HCT116 (cell line): ENCODE measurements around the gene TUT1. TPM values are rescaled to one million over a fixed set of nuclear protein-coding genes. Genes with fewer than 3 reads are reported as not detected.
A peak's percentile ranks its signal among the peaks of the same experiment; 100 is the strongest.

ENCODE experiments used
- ATAC-seq: fragments of 200-7000 bp; cut with Tn5 transposase; 2 replicates; pipeline ENCODE4 v1.9.1; 2020; ENCODE audit warnings: mild to moderate bottlenecking, moderate library complexity
- BruUV-seq: library from RNA; stranded (reverse); fragments of 400-500 nt; replicated peaks from 2 replicates; lab custom pipeline; 2021; lab: Mats Ljungman, UMichigan
- CTCF ChIA-PET: fragments of 300-600 bp; sonication (Branson Sonifier 250); formaldehyde crosslinking; loops from one replicate; lab custom pipeline; 2021; ENCODE audit warnings: antibody characterized with exemption; lab: Charles Lee
- POLR2A ChIA-PET: fragments of 300-600, 350-600 bp; sonication (Branson Sonifier 250); formaldehyde crosslinking; loops from one replicate; lab custom pipeline; 2021; ENCODE audit warnings: antibody characterized with exemption; lab: Charles Lee
- RAD21 ChIA-PET, 2 experiments: fragments of 300-600 bp; sonication (Branson Sonifier 250); formaldehyde crosslinking; loops; one replicate each; lab custom pipeline; 2023; ENCODE audit warnings: low total read pairs in 2 of 2; ENCODE audit not compliant: uncharacterized antibody in 2 of 2, unreplicated experiment in 2 of 2, low non-redundant PET in 1 of 2; lab: Charles Lee
- DNase-seq: peaks from one replicate; pipeline ENCODE4 v3.0.0-alpha.2; 2010; ENCODE audit warnings: low read depth, low spot score
- H2AFZ ChIP-seq: fragments of 200-600 bp; shearing (Covaris generic), sonication (generic); 2 replicates; pipeline ENCODE4 v1.6.1; 2017; ENCODE audit warnings: low read depth, mixed run types, mixed read lengths, antibody characterized with exemption, low read length; ENCODE audit not compliant: poor library complexity, severe bottlenecking
- H3K27ac ChIP-seq: 2 replicates; pipeline ENCODE4 v1.5.1; 2012; ENCODE audit warnings: low read depth, low read length
- H3K27me3 ChIP-seq: fragments of 200-600 bp; sonication (generic); 2 replicates; pipeline ENCODE4 v1.6.1; 2016; ENCODE audit warnings: mixed run types, low read length, mixed read lengths; ENCODE audit not compliant: insufficient read depth
- H3K36me3 ChIP-seq, 2 experiments: fragments of 200-500 bp in 1 of 2; fragments of 200-600 bp in 1 of 2; sonication (Bioruptor generic) in 1 of 2; sonication (generic) in 1 of 2; 2 replicates each; pipeline versions ENCODE4 v1.5.1 to v1.6.1; 2014 to 2016; ENCODE audit warnings: low read length in 2 of 2, inconsistent platforms in 1 of 2, mixed read lengths in 1 of 2, mixed run types in 1 of 2; ENCODE audit not compliant: insufficient read depth in 2 of 2, control insufficient read depth in 1 of 2
- H3K4me1 ChIP-seq, 2 experiments: fragments of 200-600 bp in 1 of 2; sonication (generic) in 1 of 2; 2 replicates each; pipeline versions ENCODE4 v1.5.1 to v1.6.1; 2012 to 2017; ENCODE audit warnings: low read length in 2 of 2, inconsistent platforms in 1 of 2, mild to moderate bottlenecking in 1 of 2, mixed read lengths in 1 of 2, mixed run types in 1 of 2, moderate library complexity in 1 of 2; ENCODE audit not compliant: insufficient read depth in 2 of 2, control insufficient read depth in 1 of 2
- H3K4me2 ChIP-seq: fragments of 200-600 bp; sonication (generic); 2 replicates; pipeline ENCODE4 v1.6.1; 2017; ENCODE audit warnings: mixed run types, low read length, mixed read lengths
- H3K4me3 ChIP-seq, 2 experiments: fragments of 200-600 bp in 1 of 2; sonication (generic) in 1 of 2; replicated peaks in 1 of 2; 2 replicates each; pipeline ENCODE4 v1.5.1; 2011 to 2016; ENCODE audit warnings: low read length in 2 of 2, control low read depth in 1 of 2, low read depth in 1 of 2, mild to moderate bottlenecking in 1 of 2, mixed read lengths in 1 of 2, mixed run types in 1 of 2
- H3K79me2 ChIP-seq: fragments of 200-600 bp; sonication (generic); 2 replicates; pipeline ENCODE4 v1.6.1; 2017; ENCODE audit warnings: mild to moderate bottlenecking, mixed run types, low read length, moderate library complexity, mixed read lengths; ENCODE audit not compliant: insufficient read depth
- H3K9ac ChIP-seq: fragments of 200-600 bp; sonication (generic); 2 replicates; pipeline ENCODE4 v1.6.1; 2016; ENCODE audit warnings: low read length, mixed read lengths
- H3K9me2 ChIP-seq: fragments of 200-600 bp; sonication (generic), shearing (Covaris generic); 2 replicates; pipeline ENCODE4 v1.6.1; 2017; ENCODE audit warnings: mixed run types, mild to moderate bottlenecking, moderate library complexity; ENCODE audit not compliant: insufficient read depth
- H3K9me3 ChIP-seq, 2 experiments: fragments of 200-500 bp in 1 of 2; fragments of 200-600 bp in 1 of 2; sonication (Bioruptor generic) in 1 of 2; sonication (generic) in 1 of 2; 2 replicates each; pipeline ENCODE4 v1.6.1; 2014 to 2017; ENCODE audit warnings: low read length in 2 of 2, mixed read lengths in 2 of 2, inconsistent platforms in 1 of 2, low read depth in 1 of 2, mild to moderate bottlenecking in 1 of 2, mixed run types in 1 of 2, moderate library complexity in 1 of 2; ENCODE audit not compliant: control insufficient read depth in 1 of 2, insufficient read depth in 1 of 2
- H4K20me1 ChIP-seq: fragments of 200-600 bp; sonication (generic), shearing (Covaris generic); 2 replicates; pipeline ENCODE4 v1.6.1; 2017; ENCODE audit warnings: mixed run types, mild to moderate bottlenecking, moderate library complexity; ENCODE audit not compliant: insufficient read depth
- EGR1 ChIP-seq: IDR thresholded peaks from 2 replicates; pipeline ENCODE4 v1.6.1; 2012; ENCODE audit warnings: low read depth
- EZH2 ChIP-seq: fragments of 200-600 bp; sonication (generic); IDR thresholded peaks from 2 replicates; pipeline ENCODE4 v1.6.1; 2017; ENCODE audit warnings: antibody characterized with exemption, mixed run types
- EZH2phosphoT487 ChIP-seq: fragments of 200-600 bp; IDR thresholded peaks from 2 replicates; pipeline ENCODE4 v1.6.1; 2018; ENCODE audit warnings: antibody characterized with exemption, borderline replicate concordance
- FOSL1 ChIP-seq: IDR thresholded peaks from 2 replicates; pipeline ENCODE4 v1.6.1; 2012; ENCODE audit warnings: low read depth
- POLR2A ChIP-seq: IDR thresholded peaks from 2 replicates; pipeline ENCODE4 v1.7.0; 2011; ENCODE audit warnings: borderline replicate concordance; ENCODE audit not compliant: insufficient read depth, insufficient read length; ENCODE audit errors: extremely low read depth
- POLR2AphosphoS5 ChIP-seq: IDR thresholded peaks from 2 replicates; pipeline ENCODE4 v1.6.1; 2011; ENCODE audit warnings: mild to moderate bottlenecking, low read depth, low read length, moderate library complexity
- RAD21 ChIP-seq: IDR thresholded peaks from 2 replicates; pipeline ENCODE4 v1.6.1; 2012; ENCODE audit warnings: low read depth, mild to moderate bottlenecking
- SIN3A ChIP-seq: IDR thresholded peaks from 2 replicates; pipeline ENCODE4 v1.6.1; 2012; ENCODE audit warnings: low read depth
- ZBTB33 ChIP-seq: IDR thresholded peaks from 2 replicates; pipeline ENCODE4 v1.6.1; 2011; ENCODE audit warnings: mild to moderate bottlenecking, low read length, moderate library complexity; ENCODE audit not compliant: insufficient replicate concordance; ENCODE audit errors: extremely low read depth
- ZFX ChIP-seq: fragments of 450-650 bp; IDR thresholded peaks from 2 replicates; pipeline ENCODE4 v1.6.1; 2017
- intact Hi-C: fragments of 100-400 bp; cut with micrococcal nuclease; formaldehyde crosslinking; loops from 2 replicates; pipeline ENCODE4 v1.10.0; 2022
- total RNA-seq: library from RNA; stranded (reverse); gene quantifications from one replicate; pipeline ENCODE4 v1.2.1, GENCODE V29; 2021; ENCODE audit not compliant: unreplicated experiment
- TF ChIP-seq, protein P1 (sequence below): IDR thresholded peaks from 2 replicates; pipeline ENCODE4 v1.6.1; 2012

Gene TUT1
- total RNA-seq, 1 experiment from 2014 or later: 49.0 TPM

DNA sequence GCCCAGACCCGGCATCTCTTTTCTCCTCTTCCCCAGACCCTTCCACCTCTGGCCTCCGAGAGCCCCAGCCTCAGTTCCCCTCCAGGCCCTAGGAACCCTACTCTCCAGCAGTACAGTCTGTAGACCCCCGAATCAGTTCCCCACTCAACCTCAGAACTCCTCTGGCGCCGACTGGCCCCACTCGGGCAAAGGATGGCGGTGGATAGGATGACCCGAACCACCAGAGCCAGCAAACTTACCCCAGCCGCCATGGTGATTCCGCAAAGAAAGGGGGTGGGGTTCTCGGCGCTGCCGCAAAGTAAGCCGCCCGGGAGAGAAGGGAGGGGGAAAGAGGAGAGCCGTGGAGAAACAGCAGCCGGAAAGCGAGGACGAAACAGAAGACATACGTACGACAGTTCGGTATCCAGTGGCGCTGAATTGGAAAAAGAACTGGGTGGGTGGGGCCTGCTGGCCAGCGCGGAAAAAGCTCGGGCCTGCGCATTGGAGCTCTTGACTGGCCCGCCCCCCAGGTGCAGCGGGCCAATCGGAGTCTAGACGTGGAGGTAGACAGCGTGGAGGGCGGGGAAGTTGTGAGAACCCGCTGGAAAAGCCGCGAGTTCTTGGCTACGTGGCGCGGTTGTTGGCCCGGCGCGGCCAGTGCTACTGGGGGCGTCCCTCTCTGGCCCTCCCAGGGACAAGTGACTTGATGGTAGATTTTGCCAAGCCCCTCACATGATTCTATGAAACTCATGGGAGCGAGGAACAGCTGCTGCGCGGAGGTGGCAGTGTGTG, 17.5 kb downstream of the TUT1 start, which contains the start of gene EEF1G (continued):
- TF ChIP-seq RAD21: no peak
- TF ChIP-seq SIN3A: no peak; the same call in none of the 2 replicates
- no peak for TF ChIP-seq FOSL1
- no peak for TF ChIP-seq EGR1
- TF ChIP-seq POLR2A: peak; percentile 79
- TF ChIP-seq ZFX: peak; percentile 48; the same call in 1 of the 2 replicates
- no peak for TF ChIP-seq EZH2phosphoT487
- TF ChIP-seq, protein P1, sequence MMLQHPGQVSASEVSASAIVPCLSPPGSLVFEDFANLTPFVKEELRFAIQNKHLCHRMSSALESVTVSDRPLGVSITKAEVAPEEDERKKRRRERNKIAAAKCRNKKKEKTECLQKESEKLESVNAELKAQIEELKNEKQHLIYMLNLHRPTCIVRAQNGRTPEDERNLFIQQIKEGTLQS: no peak
- TF ChIP-seq ZBTB33: peak; percentile 83
- peak; percentile 90 for TF ChIP-seq POLR2AphosphoS5
- TF ChIP-seq EZH2: no peak

- TF ChIP-seq EZH2: no peak
- intact Hi-C loops: no loop called here
- POLR2A ChIA-PET: interaction anchor here (0.7 to 1.8 kb wide), 26 partner anchors 8 to 283 kb away, joined by 3 to 52 read pairs (median 6); partner anchors contain the start of genes AHNAK, C11orf98, CSKMT and HNRNPUL2
- Histone ChIP-seq H3K79me2 (peaks cover 56% of the 10 kb centered on the region), H3K9ac (peak overlapping the region; percentile 98), H3K4me2 (peak overlapping the region; percentile 87), H3K9me2 (no peaks in the 10 kb centered on the region), H3K9me3 (no peaks in the 10 kb centered on the region), H3K4me1 (peaks cover 8 to 30% of the 10 kb centered on the region in 2 experiments), H3K27me3 (no peaks in the 10 kb centered on the region), H3K27ac (peak overlapping the region; percentile 94), H3K4me3 (peak overlapping the region; percentile 76 to 99), H2AFZ (no peak overlapping the region), H3K36me3 (peaks cover 34 to 62% of the 10 kb centered on the region in 2 experiments), H4K20me1 (peaks cover 12% of the 10 kb centered on the region; the same call in 1 of the 2 replicates)
- TSS peak; percentile 81 for BruUV-seq
- ATAC-seq (peak; percentile 1; the same call in 1 of the 2 replicates), DNase-seq (no peak)
- CTCF ChIA-PET: interaction anchor here (1.0 to 1.8 kb wide), 6 partner anchors 13 to 180 kb away, joined by 4 to 18 read pairs (median 6); partner anchors contain the start of gene TUT1
- RAD21 ChIA-PET: interaction anchor here (1.0 kb wide), 3 partner anchors 18 to 148 kb away, joined by 3 to 6 read pairs (median 3); partner anchors contain the start of gene TUT1 (in 2 of the 2)
Observed at GRCh38 chr11:62573006-62573591, 18.2 kb downstream of the TUT1 start.
